Gastroesophageal sphincter (tissue), 4 donors: ENCODE results near the gene CLDN18. TPM values are rescaled to one million over a fixed set of nuclear protein-coding genes. Genes with fewer than 3 reads are reported as not detected.

Experiments
- ATAC-seq: fragments of 150-250 bp; one replicate; pipeline ENCODE4 v1.9.1; 2016; ENCODE audit warnings: mild to moderate bottlenecking, moderate library complexity
- H3K27ac ChIP-seq, 4 donors: fragments of 200-600 bp; sonication (generic) in 3 of 4; 1 replicate in 3 of 4; 2 replicates in 1 of 4; pipeline ENCODE4 v1.5.1; 2016 to 2019
- H3K27me3 ChIP-seq: fragments of 200-600 bp; sonication (generic); one replicate; pipeline ENCODE4 v1.5.1; 2019
- H3K36me3 ChIP-seq, 2 donors: fragments of 200-600 bp; sonication (generic); one replicate each; pipeline ENCODE4 v1.5.1; 2019; ENCODE audit warnings: control low read depth in 1 of 2
- H3K4me1 ChIP-seq, 3 donors: fragments of 200-600 bp; sonication (generic); 1 replicate in 2 of 3; 2 replicates in 1 of 3; pipeline ENCODE4 v1.5.1; 2016 to 2019; ENCODE audit warnings: control low read depth in 2 of 3
- H3K4me3 ChIP-seq, 2 donors: fragments of 200-600 bp; sonication (generic); one replicate each; pipeline ENCODE4 v1.5.1; 2019; ENCODE audit warnings: mild to moderate bottlenecking in 1 of 2, moderate library complexity in 1 of 2
- H3K9me3 ChIP-seq, 3 donors: fragments of 200-600 bp; sonication (generic); one replicate each; pipeline ENCODE4 v1.5.1; 2017 to 2019; ENCODE audit warnings: control low read depth in 2 of 3
- EP300 ChIP-seq: sonication (generic); formaldehyde crosslinking; IDR thresholded peaks from one replicate; pipeline ENCODE4 v1.6.1; 2017; ENCODE audit warnings: antibody characterized with exemption, mild to moderate bottlenecking
- POLR2A ChIP-seq, 2 donors: fragments of 450-650 bp; IDR thresholded peaks; one replicate each; pipeline ENCODE4 v1.6.1; 2017; ENCODE audit warnings: antibody characterized with exemption in 2 of 2, mild to moderate bottlenecking in 2 of 2, moderate library complexity in 1 of 2
- POLR2AphosphoS5 ChIP-seq: sonication (generic); formaldehyde crosslinking; IDR thresholded peaks from one replicate; pipeline ENCODE4 v1.6.1; 2017; ENCODE audit warnings: antibody characterized with exemption
- WGBS, 2 donors: methylation state at CpG; one replicate each; pipeline ENCODE4 v1.1.5; 2018; ENCODE audit warnings: low coverage in 1 of 2; 5-methylcytosine and 5-hydroxymethylcytosine counted together
- total RNA-seq, 4 donors: library from RNA; depleted of rRNA; stranded (reverse); fragments of >200 nt; gene quantifications; one replicate each; pipeline ENCODE4 v1.1.0, GENCODE V29; 2016
- TF ChIP-seq, protein P1 (sequence below), 4 experiments: fragments of 200-600 bp in 2 of 4; fragments of 450-650 bp in 2 of 4; sonication (generic) in 1 of 4; IDR thresholded peaks; one replicate each; pipeline ENCODE4 v1.5.1; 2017 to 2019; ENCODE audit warnings: antibody characterized with exemption in 4 of 4, mild to moderate bottlenecking in 2 of 4, moderate library complexity in 2 of 4

CLDN18 gene
- total RNA-seq, 4 donors from 2014 or later, result not detected

DNA sequence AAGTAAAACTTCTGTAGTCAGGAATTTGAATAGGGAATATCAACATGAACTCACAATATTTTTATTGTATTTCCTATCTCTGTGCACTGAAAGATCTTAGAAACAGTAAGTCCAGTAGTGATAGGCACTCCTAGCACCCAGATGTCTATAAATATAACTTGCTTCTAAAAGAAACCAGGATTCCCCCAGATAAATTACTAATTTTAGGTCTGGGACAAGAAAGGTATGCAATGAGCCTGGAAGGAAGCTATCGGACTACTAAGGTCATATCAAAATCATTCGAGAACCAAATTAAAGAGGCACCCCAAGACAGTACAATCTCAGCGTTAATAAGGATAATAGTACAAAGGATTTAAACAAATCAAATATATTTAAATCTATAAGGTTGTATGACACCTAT lies 47.4 kb downstream of the CLDN18 start:
- Histone ChIP-seq H3K9me3 (no peaks in the 10 kb centered on the region), H3K27me3 (no peaks in the 10 kb centered on the region), H3K4me3 (no peak overlapping the region), H3K36me3 (peaks cover 0 to 23% of the 10 kb centered on the region in 2 donors), H3K4me1 (peaks cover 0 to 15% (median 5%) of the 10 kb centered on the region in 3 donors), H3K27ac (no peak overlapping the region)
- WGBS, 2 donors, result 62 to 96% methylated on average over 3 of the region's 3 CpGs
- TF ChIP-seq POLR2AphosphoS5 (no peak), EP300 (no peak), POLR2A (IDR thresholded peaks at IDR 0.05) (no peak)
- TF ChIP-seq, protein P1, sequence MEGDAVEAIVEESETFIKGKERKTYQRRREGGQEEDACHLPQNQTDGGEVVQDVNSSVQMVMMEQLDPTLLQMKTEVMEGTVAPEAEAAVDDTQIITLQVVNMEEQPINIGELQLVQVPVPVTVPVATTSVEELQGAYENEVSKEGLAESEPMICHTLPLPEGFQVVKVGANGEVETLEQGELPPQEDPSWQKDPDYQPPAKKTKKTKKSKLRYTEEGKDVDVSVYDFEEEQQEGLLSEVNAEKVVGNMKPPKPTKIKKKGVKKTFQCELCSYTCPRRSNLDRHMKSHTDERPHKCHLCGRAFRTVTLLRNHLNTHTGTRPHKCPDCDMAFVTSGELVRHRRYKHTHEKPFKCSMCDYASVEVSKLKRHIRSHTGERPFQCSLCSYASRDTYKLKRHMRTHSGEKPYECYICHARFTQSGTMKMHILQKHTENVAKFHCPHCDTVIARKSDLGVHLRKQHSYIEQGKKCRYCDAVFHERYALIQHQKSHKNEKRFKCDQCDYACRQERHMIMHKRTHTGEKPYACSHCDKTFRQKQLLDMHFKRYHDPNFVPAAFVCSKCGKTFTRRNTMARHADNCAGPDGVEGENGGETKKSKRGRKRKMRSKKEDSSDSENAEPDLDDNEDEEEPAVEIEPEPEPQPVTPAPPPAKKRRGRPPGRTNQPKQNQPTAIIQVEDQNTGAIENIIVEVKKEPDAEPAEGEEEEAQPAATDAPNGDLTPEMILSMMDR (IDR thresholded peaks at IDR 0.05), result no peak
- ATAC-seq, result no peak

- Histone ChIP-seq H3K9me3 (no peaks in the 10 kb centered on the region), H3K36me3 (peaks cover 0 to 37% of the 10 kb centered on the region in 2 donors), H3K4me1 (peaks cover 0 to 15% (median 5%) of the 10 kb centered on the region in 3 donors), H3K4me3 (no peak overlapping the region), H3K27ac (peak overlapping the region in 1 of 4 donors; percentile 17), H3K27me3 (no peaks in the 10 kb centered on the region)
- ATAC-seq, result peak; percentile 43
- TF ChIP-seq POLR2AphosphoS5 (peak; percentile 30), POLR2A (IDR thresholded peaks at IDR 0.05) (no peak)
These were observed 49.3 kb downstream of the CLDN18 start for GRCh38 chr3:138059261-138059660.

DNA sequence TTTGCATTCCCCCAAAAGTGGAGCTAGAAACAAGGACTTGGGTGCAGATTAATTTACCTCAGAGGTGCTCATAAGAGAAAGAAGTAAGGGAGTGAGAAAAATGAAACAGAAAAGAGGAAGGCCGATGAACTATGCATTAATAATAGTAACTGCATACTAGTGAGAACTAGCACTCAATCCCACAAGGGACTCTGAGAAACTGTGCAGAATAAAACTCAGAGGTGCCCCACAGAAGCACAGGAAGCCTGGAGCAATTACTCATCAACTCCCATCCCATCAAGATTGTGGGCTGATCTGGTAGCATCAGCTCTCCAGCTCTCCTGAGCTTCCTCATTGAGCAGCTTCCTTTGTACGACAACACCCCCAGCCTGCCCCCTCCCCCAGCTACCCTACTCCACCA lies 50.8 kb downstream of the CLDN18 start:
- H3K9me3 ChIP-seq, result no peaks in the 10 kb centered on the region

GRCh38 chr3:138062037-138062436 lies 52.1 kb downstream of the CLDN18 start:
- 67 to 83% methylated on average over 1 to 2 of the region's 2 CpGs for WGBS, 2 donors
- no peak for ATAC-seq

More for the DNA sequence above, 50.8 kb downstream of the CLDN18 start:
- H3K4me3 ChIP-seq, result no peak overlapping the region
- H3K36me3 ChIP-seq, result peaks cover 0 to 50% of the 10 kb centered on the region in 2 donors
- peaks cover 0 to 15% (median 5%) of the 10 kb centered on the region in 3 donors for H3K4me1 ChIP-seq
- WGBS, 2 donors, result 100% methylated on average over 1 of the region's 2 CpGs
- no peaks in the 10 kb centered on the region for H3K27me3 ChIP-seq
- TF ChIP-seq EP300 (no peak), POLR2AphosphoS5 (no peak), POLR2A (IDR thresholded peaks at IDR 0.05) (no peak)
- TF ChIP-seq, protein P1 (IDR thresholded peaks at IDR 0.05), result no peak
- no peak for ATAC-seq
- no peak overlapping the region for H3K27ac ChIP-seq

DNA sequence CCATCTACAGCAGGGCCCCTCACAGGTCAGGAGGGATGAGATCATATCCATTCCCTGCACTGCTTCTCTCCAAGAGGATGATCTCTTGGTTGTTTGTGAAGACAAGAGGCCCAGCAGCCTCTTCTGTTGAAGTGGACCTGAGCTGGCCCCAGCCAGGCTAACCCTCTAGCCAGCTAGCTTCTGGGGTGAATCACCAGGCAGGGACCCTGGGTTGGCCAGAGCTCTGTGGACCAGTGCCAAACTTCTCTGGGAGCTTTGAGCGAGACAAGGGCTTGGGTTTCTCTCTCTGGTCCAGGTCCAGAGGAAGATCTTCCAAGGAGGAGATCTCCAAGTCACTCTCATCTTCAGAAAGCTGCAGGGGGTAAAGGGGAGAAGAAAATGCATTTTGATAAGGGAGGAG lies 52.7 kb downstream of the CLDN18 start:
- no peaks in the 10 kb centered on the region for H3K9me3 ChIP-seq
- no peak for TF ChIP-seq POLR2AphosphoS5
- no peak for TF ChIP-seq EP300
- TF ChIP-seq POLR2A (IDR thresholded peaks at IDR 0.05), result no peak
- TF ChIP-seq, protein P1 (IDR thresholded peaks at IDR 0.05), result no peak
- no peak overlapping the region for H3K27ac ChIP-seq
- no peaks in the 10 kb centered on the region for H3K27me3 ChIP-seq
- no peak overlapping the region for H3K4me3 ChIP-seq
- H3K4me1 ChIP-seq, result peaks cover 0 to 15% (median 5%) of the 10 kb centered on the region in 3 donors
- peaks cover 0 to 68% of the 10 kb centered on the region in 2 donors for H3K36me3 ChIP-seq
- WGBS, 2 donors, result no CpG with 5 or more reads among the region's 1 CpG
- ATAC-seq, result no peak

More at GRCh38 chr3:138062037-138062436, 52.1 kb downstream of the CLDN18 start:
- TF ChIP-seq EP300, result no peak
- TF ChIP-seq, protein P1 (IDR thresholded peaks at IDR 0.05), result no peak
- no peak for TF ChIP-seq POLR2A (IDR thresholded peaks at IDR 0.05)
- TF ChIP-seq POLR2AphosphoS5, result no peak
- H3K4me1 ChIP-seq, result peaks cover 0 to 15% (median 5%) of the 10 kb centered on the region in 3 donors
- peaks cover 0 to 62% of the 10 kb centered on the region in 2 donors for H3K36me3 ChIP-seq
- H3K27me3 ChIP-seq, result no peaks in the 10 kb centered on the region
- H3K9me3 ChIP-seq, result no peaks in the 10 kb centered on the region
- no peak overlapping the region for H3K27ac ChIP-seq
- no peak overlapping the region for H3K4me3 ChIP-seq
